Measurements from ENCODE around the gene TRIM9.
A peak's percentile ranks its signal among the peaks of the same experiment; 100 is the strongest.

Gene TRIM9

GRCh38 chr14:51093371-51094281 lies 1.3 kb downstream of the TRIM9 start:
- peak; percentile 59 for DNase-seq (ENCODE audit: low spot score)

GRCh38 chr14:51092965-51093364 lies 1.9 kb downstream of the TRIM9 start:
- no peak for DNase-seq (ENCODE audit: low spot score)

- no peak for DNase-seq (ENCODE audit: low spot score)
Observed at GRCh38 chr14:51089278-51089677, 5.6 kb downstream of the TRIM9 start.

- no peak for DNase-seq (ENCODE audit: low spot score)
Observed at GRCh38 chr14:51087031-51087441, 7.9 kb downstream of the TRIM9 start.

DNA sequence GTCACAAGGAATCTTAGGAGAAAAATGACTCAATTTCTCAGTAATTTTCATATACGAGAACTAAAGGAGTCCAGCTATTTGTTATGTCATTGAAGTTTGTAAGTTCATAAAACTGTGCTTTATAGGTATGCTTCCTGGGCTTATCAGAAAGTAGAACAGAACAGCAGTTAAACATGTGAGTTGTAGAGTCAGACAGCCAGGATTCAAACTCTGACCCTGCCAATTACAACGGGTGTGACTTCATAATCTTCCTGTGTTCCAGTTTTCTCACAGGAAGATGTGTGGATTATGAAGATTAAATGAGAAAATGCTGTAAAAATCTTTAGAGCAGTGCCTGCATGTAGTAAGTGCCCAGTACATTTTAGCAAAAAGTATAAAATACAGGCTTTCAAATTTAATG lies 8.9 kb downstream of the TRIM9 start:
- no peak for DNase-seq (ENCODE audit: low spot score)

GRCh38 chr14:51084962-51085361 lies 9.9 kb downstream of the TRIM9 start:
- DNase-seq (ENCODE audit: low spot score), result no peak

- DNase-seq (ENCODE audit: low spot score), result no peak
Observed at GRCh38 chr14:51084507-51084906, 10.4 kb downstream of the TRIM9 start.

DNA sequence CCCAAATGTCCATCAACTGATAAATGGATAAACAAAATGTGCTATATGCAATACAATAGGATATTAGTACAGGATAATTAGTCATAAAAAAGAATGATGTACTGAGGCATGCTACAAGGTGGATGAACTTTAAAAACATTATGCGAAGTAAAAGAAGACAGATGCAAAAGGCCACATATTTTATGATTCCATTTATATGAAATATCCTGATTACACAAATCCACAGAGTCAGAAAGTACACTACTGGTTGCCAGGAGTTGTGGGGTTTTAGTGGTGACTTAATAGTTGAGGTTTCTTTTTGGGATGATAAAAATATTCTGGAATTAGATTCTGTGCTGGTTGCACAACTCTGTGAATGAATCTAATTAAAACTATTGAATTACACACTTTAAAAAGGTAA lies 12.6 kb downstream of the TRIM9 start:
- no peak for DNase-seq (ENCODE audit: low spot score)

- DNase-seq (ENCODE audit: low spot score), result no peak
Observed at GRCh38 chr14:51081712-51082111, 13.2 kb downstream of the TRIM9 start.

DNA sequence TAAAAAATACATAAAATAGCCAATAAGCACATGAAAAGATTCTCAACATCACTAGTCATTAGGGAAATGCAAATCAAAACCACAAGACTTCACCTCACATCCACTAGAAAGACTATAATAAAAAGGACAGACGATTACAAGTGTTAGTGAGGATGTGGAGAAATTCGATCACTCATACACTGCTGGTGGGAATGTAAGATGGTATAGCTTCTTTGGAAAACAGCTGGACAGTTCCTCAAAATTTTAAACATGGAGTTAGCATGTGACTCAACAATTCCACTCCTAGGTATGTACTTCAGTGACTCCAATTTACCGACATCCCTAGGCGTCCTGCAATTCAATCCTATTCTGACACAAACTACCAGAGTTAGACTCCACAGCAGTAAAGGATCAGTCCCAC lies 13.7 kb downstream of the TRIM9 start:
- no peak for DNase-seq (ENCODE audit: low spot score)

DNA sequence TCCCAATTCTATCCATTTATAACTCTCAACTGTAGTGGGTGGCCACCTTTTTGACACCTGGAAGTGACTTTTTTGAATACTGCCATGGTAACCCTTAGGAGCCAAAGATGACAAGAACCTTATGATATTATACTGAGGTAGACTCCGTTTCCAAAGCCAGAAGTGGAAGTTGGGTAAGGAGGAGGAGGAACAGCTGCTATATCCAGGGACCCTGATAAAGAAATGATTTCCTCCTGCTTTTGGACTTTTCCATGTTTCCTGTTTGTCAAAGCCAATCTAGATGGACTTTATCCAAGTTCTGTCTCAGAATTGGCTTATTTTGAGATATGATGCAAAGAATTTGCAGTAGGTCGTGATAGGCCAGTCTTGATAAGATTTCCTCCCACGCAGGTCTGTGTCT lies 14.3 kb downstream of the TRIM9 start:
- DNase-seq (ENCODE audit: low spot score), result no peak

GRCh38 chr14:51079489-51079888 lies 15.4 kb downstream of the TRIM9 start:
- DNase-seq (ENCODE audit: low spot score), result no peak

GRCh38 chr14:51079085-51079484 lies 15.8 kb downstream of the TRIM9 start:
- DNase-seq (ENCODE audit: low spot score), result no peak

GRCh38 chr14:51074701-51075385 lies 20.1 kb downstream of the TRIM9 start:
- DNase-seq (ENCODE audit: low spot score), result no peak

DNA sequence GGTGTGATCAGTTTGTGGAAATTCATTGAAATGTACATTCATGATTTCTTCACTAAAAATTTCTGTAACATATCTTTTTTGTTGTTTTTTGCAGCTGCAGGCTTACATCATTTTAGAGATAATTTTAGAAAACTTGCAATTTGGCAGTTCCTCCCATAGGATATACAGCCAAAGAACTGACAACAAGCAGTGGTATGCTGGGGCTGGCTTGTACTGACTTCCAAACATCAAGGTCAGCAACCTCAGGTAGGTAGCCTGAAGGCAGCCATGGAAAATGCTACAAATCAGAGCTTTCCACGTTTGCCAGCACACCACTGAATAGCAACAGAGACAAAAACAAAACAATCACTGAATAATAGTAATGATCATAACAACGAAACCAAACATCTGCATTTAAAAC lies 21.2 kb downstream of the TRIM9 start:
- no peak for DNase-seq (ENCODE audit: low spot score)

DNA sequence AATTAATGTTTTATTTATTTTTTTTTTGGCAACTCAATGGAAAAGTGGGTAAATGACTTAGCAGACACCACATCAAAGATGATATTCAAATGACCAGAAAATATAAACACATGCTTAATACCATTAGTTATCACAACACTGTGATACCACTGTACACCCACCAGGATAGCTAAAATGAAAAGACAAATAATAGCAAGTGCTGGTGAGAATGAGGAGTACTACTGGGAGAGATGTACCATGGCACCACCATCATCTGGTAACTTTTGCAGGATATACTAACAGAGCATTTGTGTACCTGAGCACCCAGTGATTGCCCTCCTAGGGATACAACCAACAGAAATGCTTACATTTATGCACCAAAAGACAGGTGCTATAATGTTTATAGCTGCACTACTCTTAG lies 21.9 kb downstream of the TRIM9 start:
- DNase-seq (ENCODE audit: low spot score), result no peak

- DNase-seq (ENCODE audit: low spot score), result no peak
Observed at GRCh38 chr14:51071857-51072256, 23.0 kb downstream of the TRIM9 start.

GRCh38 chr14:51070726-51071125 lies 24.2 kb downstream of the TRIM9 start:
- DNase-seq (ENCODE audit: low spot score), result no peak

- DNase-seq (ENCODE audit: low spot score), result no peak
Observed at GRCh38 chr14:51069055-51069454, 25.9 kb downstream of the TRIM9 start.

DNA sequence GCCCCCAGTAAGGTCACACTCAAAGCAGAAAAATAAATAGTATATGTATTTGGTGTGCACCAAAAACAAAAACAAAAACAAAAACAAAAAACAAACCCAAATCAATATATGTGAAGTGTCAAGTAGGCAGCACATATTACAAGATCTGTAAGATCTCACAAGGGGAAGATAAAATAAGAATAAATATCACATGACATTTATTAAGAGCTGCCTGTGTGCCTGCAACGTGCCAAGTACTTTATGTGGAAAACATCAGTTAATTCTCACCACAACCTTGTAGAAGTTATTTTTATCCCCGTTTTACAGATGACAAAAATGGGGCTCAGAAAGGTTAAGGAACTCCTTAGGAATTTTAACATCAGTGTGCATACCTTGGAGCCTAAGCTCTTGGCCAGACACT lies 26.6 kb downstream of the TRIM9 start:
- no peak for DNase-seq (ENCODE audit: low spot score)

GRCh38 chr14:51067295-51067694 lies 27.6 kb downstream of the TRIM9 start:
- no peak for DNase-seq (ENCODE audit: low spot score)

DNA sequence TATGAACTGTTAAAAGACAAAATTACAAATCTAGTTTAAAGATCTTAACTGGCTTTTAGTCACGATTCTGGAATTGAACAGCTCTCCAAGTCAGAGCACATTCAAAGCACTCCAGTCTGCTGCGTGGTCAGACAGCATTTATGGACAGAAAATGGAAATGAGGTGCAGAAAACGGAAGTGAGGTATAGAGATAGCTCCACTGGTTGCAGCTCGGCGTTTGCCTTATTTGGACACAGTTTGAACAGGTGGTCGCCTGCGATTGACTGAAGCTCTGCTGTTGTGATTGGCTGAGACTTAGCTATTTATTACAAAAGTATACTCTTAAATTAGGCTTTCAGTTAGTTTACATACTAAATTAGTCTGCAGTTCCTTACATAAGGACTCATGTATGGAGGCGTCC lies 28.3 kb downstream of the TRIM9 start:
- no peak for DNase-seq (ENCODE audit: low spot score)

- DNase-seq (ENCODE audit: low spot score), result no peak
Observed at GRCh38 chr14:51059032-51059431, 35.9 kb downstream of the TRIM9 start.

DNA sequence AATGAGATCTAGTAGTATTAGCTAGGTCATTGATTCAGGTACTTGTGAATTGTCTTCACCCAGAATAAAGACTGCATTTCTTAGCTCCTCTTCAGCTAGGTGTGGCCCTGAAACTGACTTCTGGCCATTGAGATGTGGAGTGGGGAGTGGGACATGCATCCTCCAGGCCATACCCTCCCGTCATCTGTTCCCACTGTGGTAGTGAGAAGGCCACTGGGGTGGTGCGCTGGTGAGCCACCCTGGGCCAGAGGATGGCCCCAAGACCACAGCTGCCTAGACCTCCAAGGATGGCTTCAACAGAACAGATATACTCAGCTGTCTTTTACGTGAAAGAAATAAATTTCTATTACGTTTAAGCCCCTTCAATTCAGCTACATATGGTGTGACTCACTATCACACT lies 36.5 kb downstream of the TRIM9 start:
- DNase-seq (ENCODE audit: low spot score), result no peak

All from HuH-7 (cell line).